HG03060 (cell line): ENCODE results near the gene HSPE1.
"Not testable (repeated sequence)": the region's sequence is repeated elsewhere in the genome, so short reads cannot be mapped to it uniquely, and the experiment has no call there.

ENCODE experiments used
- ATAC-seq: cut with Tn5 transposase; IDR thresholded peaks from one replicate; pipeline ENCODE4 v1.9.1; 2021; ENCODE audit warnings: low read depth, moderate number of reproducible peaks; ENCODE audit not compliant: unreplicated experiment

HSPE1 gene

DNA sequence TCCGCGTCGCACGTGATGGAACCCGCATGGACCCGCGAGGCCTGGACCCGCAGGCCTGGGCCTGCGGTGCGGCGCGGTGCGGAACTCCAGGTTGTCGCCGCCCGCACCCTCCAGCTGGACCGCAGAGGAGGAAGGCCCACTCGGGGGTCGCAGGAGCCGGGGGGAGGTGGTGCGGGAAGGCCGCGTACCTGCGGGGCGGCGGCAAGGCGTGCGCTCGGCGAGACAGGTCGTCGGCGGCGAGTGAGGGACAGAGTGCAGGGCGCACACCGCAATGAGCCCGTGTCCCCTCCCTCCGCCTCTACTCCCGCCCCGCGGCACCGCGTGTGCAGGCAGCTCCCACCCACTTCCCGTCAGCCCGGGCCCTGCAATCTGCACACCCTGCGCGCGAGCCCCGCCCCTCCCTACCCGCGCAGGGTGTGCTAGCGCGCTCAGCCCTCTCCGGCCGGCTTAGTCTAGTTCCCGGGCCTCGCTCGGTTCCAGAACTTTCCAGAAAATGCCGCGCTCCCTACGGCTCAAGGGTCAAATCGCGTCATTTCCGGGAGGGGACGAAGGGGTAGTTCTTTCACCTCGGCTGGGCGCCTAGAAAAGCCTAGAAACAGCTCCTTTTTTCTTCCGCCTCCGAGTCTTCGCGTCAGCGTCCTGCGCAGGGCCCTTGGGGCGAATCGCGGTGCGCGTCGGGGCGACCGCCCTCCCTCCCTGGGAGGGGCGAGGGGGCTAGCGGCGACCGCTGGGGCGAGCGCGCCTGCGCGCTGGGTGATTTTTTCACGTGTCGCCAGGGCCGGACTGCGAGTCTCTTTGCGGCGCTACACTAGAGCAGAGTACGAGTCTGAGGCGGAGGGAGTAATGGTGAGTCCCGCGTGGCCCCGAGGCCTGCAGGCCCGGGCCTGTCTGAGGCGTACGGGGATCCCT, at the start of gene HSPE1, which contains the start of gene HSPD1:
Gene HSPE1 (plus strand): TSS at position 786 of the 909 bp plus-strand sequence. CDS start 58 bp downstream, at position 844.
Gene HSPD1 (minus strand): TSS at position 247 of the 909 bp plus-strand sequence. CDS start 992 bp downstream, outside the sequence.
- ATAC-seq: peak; percentile 87

DNA sequence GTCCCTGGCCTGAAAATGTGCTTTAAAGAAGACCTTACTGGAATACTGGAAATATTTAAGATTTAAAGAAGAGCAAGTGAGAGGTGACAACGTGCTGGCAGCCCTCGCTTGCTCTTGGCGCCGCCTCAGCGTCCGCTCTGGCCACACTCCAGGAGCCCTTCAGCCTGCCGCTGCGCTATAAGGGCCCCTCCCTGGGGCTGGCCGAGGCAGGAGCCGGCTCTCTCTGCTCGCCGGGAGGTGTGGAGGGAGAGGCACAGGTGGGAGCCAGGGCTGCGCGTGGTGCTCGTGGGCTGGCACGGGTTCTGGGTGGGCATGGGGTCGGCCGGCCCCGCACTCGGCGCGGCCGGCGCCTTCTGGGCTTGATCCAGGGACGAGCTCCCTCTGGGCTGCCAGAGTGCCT, 49.7 kb upstream of the HSPE1 start:
- no peak for ATAC-seq

DNA sequence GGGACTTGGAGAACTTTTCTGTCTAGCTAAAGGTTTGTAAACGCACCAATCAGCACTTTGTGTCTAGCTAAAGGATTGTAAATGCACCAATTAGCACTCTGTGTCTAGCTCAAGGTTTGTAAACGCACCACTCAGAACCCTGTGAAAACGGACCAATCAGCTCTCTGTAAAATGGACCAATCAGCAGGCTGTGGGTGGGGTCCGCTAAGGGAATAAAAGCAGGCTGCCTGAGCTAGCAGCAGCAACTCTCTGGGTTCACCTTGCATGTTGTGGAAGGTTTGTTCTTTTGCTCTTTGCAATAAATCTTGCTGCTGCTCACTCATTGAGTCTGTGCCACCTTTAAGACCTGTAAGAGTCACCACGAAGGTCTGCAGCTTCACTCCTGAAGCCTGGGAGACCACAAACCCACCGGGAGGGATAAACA, 49.2 kb upstream of the HSPE1 start:
- ATAC-seq: not testable (repeated sequence)

GRCh38 chr2:197452754-197453122, 47.4 kb upstream of the HSPE1 start:
- ATAC-seq: no peak

GRCh38 chr2:197453123-197453913, 46.9 kb upstream of the HSPE1 start, which contains the start of gene COQ10B:
COQ10B (plus strand) TSS chr2:197453552; CDS start chr2:197453561, 9 bp downstream.
- peak; percentile 97 for ATAC-seq

DNA sequence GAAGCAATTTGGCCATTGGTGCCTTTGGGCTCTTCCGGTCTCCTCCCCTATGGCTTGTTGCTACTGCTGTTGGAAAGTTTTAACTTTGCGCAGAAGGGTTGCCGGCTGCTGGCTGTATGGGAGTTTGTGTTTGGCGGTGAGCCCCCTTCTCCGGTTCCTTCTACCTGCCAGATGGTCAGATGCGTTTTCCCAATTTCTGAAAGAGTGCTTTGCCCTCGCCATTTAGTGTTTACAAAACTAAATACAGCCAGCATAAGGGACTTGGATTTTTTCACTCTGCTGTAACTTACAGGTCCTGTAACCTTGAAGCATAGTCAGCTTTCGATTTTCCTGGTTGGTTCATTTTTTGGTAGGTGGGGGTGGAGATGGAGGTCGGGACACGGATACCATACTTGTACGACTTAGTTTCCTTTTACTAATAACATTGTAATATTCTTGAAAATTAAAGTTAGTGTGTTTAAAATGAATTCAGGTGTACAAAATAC, 46.2 kb upstream of the HSPE1 start:
- peak; percentile 7 for ATAC-seq

DNA sequence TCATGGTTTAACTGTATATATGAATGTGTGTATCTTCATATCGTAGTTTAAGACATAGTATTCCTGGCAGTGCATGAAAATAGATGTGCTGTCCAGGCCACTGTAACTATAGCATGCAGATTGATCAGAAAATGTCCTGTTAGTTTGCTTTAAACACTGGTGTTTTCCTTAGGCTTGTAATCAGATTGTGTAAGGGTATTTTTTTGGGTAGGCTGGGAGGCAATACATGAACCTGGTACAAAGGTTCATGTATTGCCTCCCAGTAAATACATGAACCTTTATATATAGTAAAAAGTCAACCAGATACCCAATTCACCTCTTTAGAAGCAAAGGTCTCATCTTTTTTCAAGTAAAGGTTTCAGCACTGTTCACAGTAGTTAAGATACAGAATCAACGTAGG, 45.3 kb upstream of the HSPE1 start:
- no peak for ATAC-seq

DNA sequence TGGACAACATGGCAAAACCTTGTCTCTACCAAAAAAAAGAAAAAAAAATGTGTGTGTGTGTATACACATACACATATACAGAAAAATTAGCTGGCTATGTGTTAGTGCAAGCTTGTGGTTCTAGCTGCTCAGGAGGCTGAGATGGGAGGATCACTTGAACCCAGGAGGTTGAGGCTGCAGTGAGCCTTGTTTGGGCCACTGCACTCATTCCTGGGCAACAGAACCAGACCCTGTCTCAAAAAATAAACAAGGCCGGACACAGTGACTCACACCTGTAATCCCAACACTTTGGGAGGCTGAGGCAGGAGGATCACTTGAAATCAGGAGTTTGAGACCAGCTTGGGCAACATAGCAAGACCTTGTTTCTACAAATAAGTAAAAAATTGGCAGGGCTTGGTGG, 44.8 kb upstream of the HSPE1 start:
- no peak for ATAC-seq

GRCh38 chr2:197460649-197461048, 39.5 kb upstream of the HSPE1 start:
- ATAC-seq: no peak

GRCh38 chr2:197461057-197461456, 39.1 kb upstream of the HSPE1 start:
- no peak for ATAC-seq

GRCh38 chr2:197464175-197464574, 36.0 kb upstream of the HSPE1 start:
- no peak for ATAC-seq

GRCh38 chr2:197472166-197472565, 28.0 kb upstream of the HSPE1 start:
- ATAC-seq: no peak

DNA sequence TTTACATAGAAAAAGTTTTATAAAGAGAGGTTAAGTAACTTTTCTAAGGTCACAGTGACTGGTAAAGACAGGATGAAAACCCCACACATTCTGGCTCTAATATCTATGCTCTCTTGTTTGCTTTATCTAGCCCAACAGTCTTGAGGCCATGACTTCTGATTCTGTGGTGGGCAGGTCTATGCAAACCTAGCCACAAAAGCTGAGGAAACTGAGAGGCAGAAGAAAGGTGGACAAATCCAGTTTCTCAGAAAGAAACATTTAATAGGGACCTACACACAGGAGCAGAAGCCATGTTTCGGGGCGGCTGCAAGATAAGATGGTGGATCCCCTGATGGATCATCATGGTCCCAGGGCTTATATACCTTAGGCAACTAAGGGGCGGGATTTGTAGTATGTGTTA, 22.4 kb upstream of the HSPE1 start:
- no peak for ATAC-seq

- no peak for ATAC-seq
Measured at GRCh38 chr2:197480165-197481036, 19.8 kb upstream of the HSPE1 start.

DNA sequence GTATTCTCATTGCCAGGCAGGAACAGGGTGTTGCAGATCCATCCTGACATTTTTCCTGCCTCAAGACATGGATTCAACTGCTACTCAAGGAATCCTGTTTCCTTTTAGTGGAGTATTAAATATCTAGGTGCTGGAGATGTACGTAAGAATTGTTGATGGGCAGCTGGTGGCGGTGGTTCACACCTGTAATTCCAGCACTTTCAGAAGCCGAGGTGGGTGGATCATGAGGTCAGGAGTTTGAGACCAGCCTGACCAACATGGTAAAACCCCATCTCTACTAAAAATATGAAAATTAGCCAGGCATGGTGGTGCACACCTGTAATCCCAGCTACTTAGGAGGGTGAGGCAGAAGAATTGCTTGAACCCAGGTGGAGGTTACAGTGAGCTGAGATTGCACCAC, 15.9 kb upstream of the HSPE1 start:
- ATAC-seq: not testable (repeated sequence)

DNA sequence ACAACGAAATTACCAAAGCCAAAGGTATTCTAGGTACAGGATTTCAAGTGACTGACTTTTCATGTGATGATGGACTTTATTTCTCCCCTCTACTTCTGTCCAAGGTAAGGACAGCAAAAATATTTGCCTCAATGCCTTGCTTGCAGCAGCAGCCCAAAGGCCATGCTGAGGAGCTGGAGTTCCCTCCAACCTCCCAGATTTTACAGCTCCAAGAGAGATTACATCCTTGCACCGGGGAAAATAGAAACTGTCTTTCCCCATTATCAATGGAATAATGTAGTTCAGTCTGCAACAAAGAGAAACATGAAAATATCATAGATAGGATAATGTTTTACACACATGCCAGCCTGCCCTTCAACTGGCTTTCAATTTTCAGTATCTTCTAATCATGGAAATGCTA, 14.0 kb upstream of the HSPE1 start:
- no peak for ATAC-seq

DNA sequence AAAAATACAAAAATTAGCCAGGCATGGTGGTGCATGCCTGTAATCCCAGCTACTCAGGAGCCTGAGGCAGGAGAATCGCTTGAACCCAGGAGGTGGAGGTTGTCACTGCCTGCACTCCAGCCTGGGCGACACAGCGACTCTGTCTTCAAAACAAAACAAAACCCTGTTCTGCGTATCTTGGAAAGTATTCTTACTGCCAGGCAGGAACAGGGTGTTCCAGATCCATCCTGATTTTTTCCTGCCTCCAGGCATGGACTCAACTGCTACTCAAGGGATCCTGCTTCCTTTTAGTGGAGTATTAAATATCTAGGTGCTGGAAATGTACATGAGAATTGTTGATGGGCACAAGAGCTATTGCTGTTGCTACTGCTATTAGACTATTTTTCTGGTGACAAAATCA, 12.8 kb upstream of the HSPE1 start:
- ATAC-seq: no peak

DNA sequence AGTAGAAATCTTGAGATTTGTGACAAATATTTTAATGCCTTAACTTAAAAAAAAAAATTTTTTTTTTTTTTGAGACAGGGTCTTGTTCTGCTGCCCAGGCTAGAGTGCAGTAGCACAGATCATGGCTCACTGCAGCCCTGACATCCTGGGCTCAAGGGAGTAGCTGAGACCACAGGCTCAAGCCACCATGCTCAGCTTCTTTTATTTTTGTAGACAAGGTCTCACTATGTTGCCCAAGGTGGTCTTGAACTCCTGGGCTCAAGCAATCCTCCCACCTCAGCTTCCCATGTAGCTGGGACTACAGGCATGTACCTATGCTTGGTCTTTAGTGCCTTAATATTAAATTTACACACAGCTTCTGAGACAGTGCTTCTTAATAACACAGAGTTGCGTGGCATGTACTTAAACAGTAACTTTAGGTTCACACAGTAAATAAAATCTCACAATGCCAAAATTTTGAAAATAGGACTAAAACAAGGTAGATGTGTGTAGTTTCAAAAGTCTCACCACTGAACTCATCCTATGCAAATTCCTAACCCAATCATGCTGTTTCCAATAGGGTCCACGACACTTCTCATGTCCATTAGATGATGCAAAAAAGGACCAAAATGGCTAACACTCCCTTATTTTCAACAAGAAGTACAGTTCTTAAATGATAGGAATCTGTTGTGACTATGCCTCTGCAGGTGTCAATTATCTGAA, 4.6 kb upstream of the HSPE1 start:
- ATAC-seq: no peak

- ATAC-seq: no peak
Measured at GRCh38 chr2:197496695-197497094, 3.5 kb upstream of the HSPE1 start.

DNA sequence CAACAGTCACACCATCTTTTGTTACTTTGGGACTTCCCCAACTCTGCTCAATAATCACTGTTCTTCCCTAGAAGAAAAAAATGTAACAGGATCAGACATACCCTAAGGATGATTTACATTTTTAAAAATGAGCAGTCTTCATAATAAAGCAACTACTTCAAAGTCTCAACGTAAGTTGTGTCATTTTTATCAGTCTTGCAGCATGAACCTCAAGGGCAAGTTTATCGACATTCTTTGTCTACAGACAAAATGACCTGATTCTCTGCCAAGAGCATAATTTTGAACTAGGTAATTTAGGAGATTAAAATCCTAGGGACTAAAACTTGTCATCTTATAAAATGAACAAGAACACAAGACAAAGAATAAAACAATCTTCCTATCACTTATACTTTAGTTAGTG, 2.9 kb upstream of the HSPE1 start:
- ATAC-seq: no peak
